Lower lobe of right lung (tissue), 2 donors: Measurements from ENCODE around the gene NDUFA3. TPM values are rescaled to one million over a fixed set of nuclear protein-coding genes. Genes with fewer than 3 reads are reported as not detected.
A peak's percentile ranks its signal among the peaks of the same experiment; 100 is the strongest.

ENCODE experiments used
- ATAC-seq, 2 donors: fragments of 200-7000 bp; cut with Tn5 transposase; one replicate each; pipeline ENCODE4 v1.9.1; 2020 to 2022; ENCODE audit warnings: mild to moderate bottlenecking in 2 of 2, moderate library complexity in 2 of 2
- DNase-seq: peaks from one replicate; pipeline ENCODE4 v3.0.0-alpha.2; 2020
- H3K27ac ChIP-seq: fragments of 200-600 bp; one replicate; pipeline ENCODE4 v1.8.0; 2022
- H3K27me3 ChIP-seq: fragments of 200-600 bp; one replicate; pipeline ENCODE4 v1.8.0; 2022; ENCODE audit warnings: low read depth
- H3K36me3 ChIP-seq: fragments of 200-600 bp; one replicate; pipeline ENCODE4 v1.8.0; 2022; ENCODE audit warnings: mild to moderate bottlenecking
- H3K4me1 ChIP-seq: fragments of 200-600 bp; one replicate; pipeline ENCODE4 v1.8.0; 2022
- H3K4me3 ChIP-seq: fragments of 200-600 bp; one replicate; pipeline ENCODE4 v1.8.0; 2022; ENCODE audit warnings: mild to moderate bottlenecking
- H3K9me3 ChIP-seq: fragments of 200-600 bp; one replicate; pipeline ENCODE4 v1.8.0; 2022
- CTCF ChIP-seq: fragments of 200-600 bp; IDR thresholded peaks from one replicate; pipeline ENCODE4 v1.8.0; 2022; ENCODE audit warnings: antibody characterized with exemption, mild to moderate bottlenecking
- intact Hi-C: fragments of 100-400 bp; cut with DNase I; formaldehyde crosslinking; loops from one replicate; pipeline ENCODE4 v1.11.0; 2022
- total RNA-seq: library from RNA; stranded (reverse); fragmentation: NEBNext Ultra II Directional; extraction: Animal tissue kit (Norgen Biotek cat#: 25700); gene quantifications from one replicate; pipeline ENCODE4 v1.2.1, GENCODE V29; 2021
- donor health status: DM: no; HTN: yes; CAD: no; lungs with severe emphysema.

NDUFA3 gene
- total RNA-seq, 1 donor from 2014 or later = 119 TPM

- TF ChIP-seq CTCF = no peak
- H3K9me3 ChIP-seq = no peaks in the 10 kb centered on the region
- ATAC-seq (no peak), DNase-seq (no peak)
- H3K4me1 ChIP-seq = no peaks in the 10 kb centered on the region
- intact Hi-C loops = no loop called here
- no peaks in the 10 kb centered on the region for H3K27me3 ChIP-seq
- peaks cover 76% of the 10 kb centered on the region for H3K36me3 ChIP-seq
- no peak overlapping the region for H3K4me3 ChIP-seq
- no peak overlapping the region for H3K27ac ChIP-seq
These were observed 27.0 kb downstream of the NDUFA3 start for GRCh38 chr19:54129617-54129996.

GRCh38 chr19:54133312-54133956, 30.8 kb downstream of the NDUFA3 start:
- Histone ChIP-seq H3K36me3 (peaks cover 38% of the 10 kb centered on the region), H3K27ac (no peak overlapping the region), H3K9me3 (no peaks in the 10 kb centered on the region), H3K27me3 (no peaks in the 10 kb centered on the region), H3K4me3 (no peak overlapping the region), H3K4me1 (peaks cover 12% of the 10 kb centered on the region)
- intact Hi-C loops = no loop called here
- TF ChIP-seq CTCF = no peak
- ATAC-seq = no peak
- no peak for DNase-seq

- H3K9me3 ChIP-seq = no peaks in the 10 kb centered on the region
- DNase-seq (no peak), ATAC-seq (no peak)
- H3K4me1 ChIP-seq = peaks cover 18% of the 10 kb centered on the region
- H3K36me3 ChIP-seq = peaks cover 31% of the 10 kb centered on the region
- TF ChIP-seq CTCF = no peak
- no peaks in the 10 kb centered on the region for H3K27me3 ChIP-seq
- H3K27ac ChIP-seq = no peak overlapping the region
- no peak overlapping the region for H3K4me3 ChIP-seq
- intact Hi-C loops = no loop called here
These were observed 31.4 kb downstream of the NDUFA3 start for GRCh38 chr19:54133957-54134590.

GRCh38 chr19:54136086-54136863, 33.6 kb downstream of the NDUFA3 start:
- Histone ChIP-seq H3K27ac (peak overlapping the region; percentile 61), H3K4me1 (peaks cover 40% of the 10 kb centered on the region), H3K27me3 (no peaks in the 10 kb centered on the region), H3K9me3 (no peaks in the 10 kb centered on the region), H3K36me3 (peaks cover 22% of the 10 kb centered on the region), H3K4me3 (peak overlapping the region; percentile 62)
- intact Hi-C loops = no loop called here
- TF ChIP-seq CTCF = no peak
- ATAC-seq (no peak), DNase-seq (no peak)

GRCh38 chr19:54136864-54137698, 34.4 kb downstream of the NDUFA3 start:
- no peaks in the 10 kb centered on the region for H3K27me3 ChIP-seq
- no peaks in the 10 kb centered on the region for H3K9me3 ChIP-seq
- no peak for TF ChIP-seq CTCF
- peaks cover 21% of the 10 kb centered on the region for H3K36me3 ChIP-seq
- ATAC-seq = peak; percentile 93 to 96
- intact Hi-C loops = no loop called here
- H3K4me1 ChIP-seq = peaks cover 47% of the 10 kb centered on the region
- peak overlapping the region; percentile 96 for H3K27ac ChIP-seq
- H3K4me3 ChIP-seq = peak overlapping the region; percentile 94
- peak; percentile 99 for DNase-seq
